NCI-H2107 treated with DMSO at 0.1 percent for 48 hours (cell line): Measurements from ENCODE around the gene ERVH48-1.
"Not testable (repeated sequence)": the region's sequence is repeated elsewhere in the genome, so short reads cannot be mapped to it uniquely, and the experiment has no call there.

Experiments
- DNase-seq: peaks from one replicate; lab custom pipeline; 2025; ENCODE audit not compliant: unreplicated experiment; lab: John Stamatoyannopoulos, UW

The ERVH48-1 gene

GRCh38 chr21:42908484-42908883 lies 16.9 kb downstream of the ERVH48-1 start:
- DNase-seq, result not testable (repeated sequence)

- DNase-seq, result no peak
Observed at GRCh38 chr21:42906233-42906632, 19.2 kb downstream of the ERVH48-1 start.

- no peak for DNase-seq
Observed at GRCh38 chr21:42905195-42905594, 20.2 kb downstream of the ERVH48-1 start.

- no peak for DNase-seq
Observed at GRCh38 chr21:42903817-42904216, 21.6 kb downstream of the ERVH48-1 start.

- no peak for DNase-seq
Observed at GRCh38 chr21:42900446-42900845, 25.0 kb downstream of the ERVH48-1 start.

- DNase-seq, result peak; percentile 97
Observed at GRCh38 chr21:42892931-42893755, 32.3 kb downstream of the ERVH48-1 start, which contains the start of gene NDUFV3. NDUFV3 (plus strand) TSS chr21:42893309; CDS start chr21:42893334, 25 bp downstream.

- DNase-seq, result no peak
Observed at GRCh38 chr21:42892582-42892930, 32.9 kb downstream of the ERVH48-1 start.

GRCh38 chr21:42887326-42887725 lies 38.1 kb downstream of the ERVH48-1 start:
- no peak for DNase-seq

GRCh38 chr21:42883921-42884320 lies 41.5 kb downstream of the ERVH48-1 start:
- no peak for DNase-seq

GRCh38 chr21:42880352-42880751 lies 45.1 kb downstream of the ERVH48-1 start:
- no peak for DNase-seq

- peak; percentile 93 for DNase-seq
Observed at GRCh38 chr21:42878993-42879787, 46.2 kb downstream of the ERVH48-1 start, which contains the start of gene WDR4. WDR4 (minus strand) TSS chr21:42879539; CDS start chr21:42879495, 44 bp downstream.

- no peak for DNase-seq
Observed at GRCh38 chr21:42878678-42878992, 46.8 kb downstream of the ERVH48-1 start.

- not testable (repeated sequence) for DNase-seq
Observed at GRCh38 chr21:42875811-42876210, 49.6 kb downstream of the ERVH48-1 start.

GRCh38 chr21:42873096-42873495 lies 52.3 kb downstream of the ERVH48-1 start:
- no peak for DNase-seq

- no peak for DNase-seq
Observed at GRCh38 chr21:42868196-42868595, 57.2 kb downstream of the ERVH48-1 start.
